ENCODE results near the gene PSD.

GRCh38 chr10:102408728-102409603 lies 9.6 kb downstream of the PSD start:
- no peak; the same call in none of the 2 replicates for TF ChIP-seq CTCF (tag by site-specific recombination; IDR thresholded peaks at IDR 0.05)
- no peak for TF ChIP-seq REST (tag by site-specific recombination; IDR thresholded peaks at IDR 0.05)
- peak; percentile 37; the same call in 1 of the 2 replicates for TF ChIP-seq PRDM10 (tag by site-specific recombination; IDR thresholded peaks at IDR 0.05)
- TF ChIP-seq ZNF24 (tag by site-specific recombination; IDR thresholded peaks at IDR 0.05) = no peak
- TF ChIP-seq ZNF157 (tag by site-specific recombination; IDR thresholded peaks at IDR 0.05) = no peak
- TF ChIP-seq ZNF274 (IDR thresholded peaks at IDR 0.05; ENCODE audit: low read length) = no peak
- TF ChIP-seq ZNF274 (tag by site-specific recombination; IDR thresholded peaks at IDR 0.05; ENCODE audit: borderline replicate concordance) = no peak
- TF ChIP-seq ZNF248 (tag by site-specific recombination; IDR thresholded peaks at IDR 0.05) = no peak
- TF ChIP-seq ZNF239 (tag by site-specific recombination; IDR thresholded peaks at IDR 0.05) = no peak
- TF ChIP-seq, protein P1, sequence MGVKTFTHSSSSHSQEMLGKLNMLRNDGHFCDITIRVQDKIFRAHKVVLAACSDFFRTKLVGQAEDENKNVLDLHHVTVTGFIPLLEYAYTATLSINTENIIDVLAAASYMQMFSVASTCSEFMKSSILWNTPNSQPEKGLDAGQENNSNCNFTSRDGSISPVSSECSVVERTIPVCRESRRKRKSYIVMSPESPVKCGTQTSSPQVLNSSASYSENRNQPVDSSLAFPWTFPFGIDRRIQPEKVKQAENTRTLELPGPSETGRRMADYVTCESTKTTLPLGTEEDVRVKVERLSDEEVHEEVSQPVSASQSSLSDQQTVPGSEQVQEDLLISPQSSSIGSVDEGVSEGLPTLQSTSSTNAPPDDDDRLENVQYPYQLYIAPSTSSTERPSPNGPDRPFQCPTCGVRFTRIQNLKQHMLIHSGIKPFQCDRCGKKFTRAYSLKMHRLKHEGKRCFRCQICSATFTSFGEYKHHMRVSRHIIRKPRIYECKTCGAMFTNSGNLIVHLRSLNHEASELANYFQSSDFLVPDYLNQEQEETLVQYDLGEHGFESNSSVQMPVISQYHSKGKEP (tag by site-specific recombination; IDR thresholded peaks at IDR 0.05) = no peak

Measured in HEK293 (cell line).